Measurements from ENCODE around the gene PLIN4. TPM values are rescaled to one million over a fixed set of nuclear protein-coding genes. Genes with fewer than 3 reads are reported as not detected.
A peak's percentile ranks its signal among the peaks of the same experiment; 100 is the strongest.

PLIN4 gene, protein sequence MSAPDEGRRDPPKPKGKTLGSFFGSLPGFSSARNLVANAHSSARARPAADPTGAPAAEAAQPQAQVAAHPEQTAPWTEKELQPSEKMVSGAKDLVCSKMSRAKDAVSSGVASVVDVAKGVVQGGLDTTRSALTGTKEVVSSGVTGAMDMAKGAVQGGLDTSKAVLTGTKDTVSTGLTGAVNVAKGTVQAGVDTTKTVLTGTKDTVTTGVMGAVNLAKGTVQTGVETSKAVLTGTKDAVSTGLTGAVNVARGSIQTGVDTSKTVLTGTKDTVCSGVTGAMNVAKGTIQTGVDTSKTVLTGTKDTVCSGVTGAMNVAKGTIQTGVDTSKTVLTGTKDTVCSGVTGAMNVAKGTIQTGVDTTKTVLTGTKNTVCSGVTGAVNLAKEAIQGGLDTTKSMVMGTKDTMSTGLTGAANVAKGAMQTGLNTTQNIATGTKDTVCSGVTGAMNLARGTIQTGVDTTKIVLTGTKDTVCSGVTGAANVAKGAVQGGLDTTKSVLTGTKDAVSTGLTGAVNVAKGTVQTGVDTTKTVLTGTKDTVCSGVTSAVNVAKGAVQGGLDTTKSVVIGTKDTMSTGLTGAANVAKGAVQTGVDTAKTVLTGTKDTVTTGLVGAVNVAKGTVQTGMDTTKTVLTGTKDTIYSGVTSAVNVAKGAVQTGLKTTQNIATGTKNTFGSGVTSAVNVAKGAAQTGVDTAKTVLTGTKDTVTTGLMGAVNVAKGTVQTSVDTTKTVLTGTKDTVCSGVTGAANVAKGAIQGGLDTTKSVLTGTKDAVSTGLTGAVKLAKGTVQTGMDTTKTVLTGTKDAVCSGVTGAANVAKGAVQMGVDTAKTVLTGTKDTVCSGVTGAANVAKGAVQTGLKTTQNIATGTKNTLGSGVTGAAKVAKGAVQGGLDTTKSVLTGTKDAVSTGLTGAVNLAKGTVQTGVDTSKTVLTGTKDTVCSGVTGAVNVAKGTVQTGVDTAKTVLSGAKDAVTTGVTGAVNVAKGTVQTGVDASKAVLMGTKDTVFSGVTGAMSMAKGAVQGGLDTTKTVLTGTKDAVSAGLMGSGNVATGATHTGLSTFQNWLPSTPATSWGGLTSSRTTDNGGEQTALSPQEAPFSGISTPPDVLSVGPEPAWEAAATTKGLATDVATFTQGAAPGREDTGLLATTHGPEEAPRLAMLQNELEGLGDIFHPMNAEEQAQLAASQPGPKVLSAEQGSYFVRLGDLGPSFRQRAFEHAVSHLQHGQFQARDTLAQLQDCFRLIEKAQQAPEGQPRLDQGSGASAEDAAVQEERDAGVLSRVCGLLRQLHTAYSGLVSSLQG (N-terminal part only)
- 0.96 TPM for total RNA-seq

DNA sequence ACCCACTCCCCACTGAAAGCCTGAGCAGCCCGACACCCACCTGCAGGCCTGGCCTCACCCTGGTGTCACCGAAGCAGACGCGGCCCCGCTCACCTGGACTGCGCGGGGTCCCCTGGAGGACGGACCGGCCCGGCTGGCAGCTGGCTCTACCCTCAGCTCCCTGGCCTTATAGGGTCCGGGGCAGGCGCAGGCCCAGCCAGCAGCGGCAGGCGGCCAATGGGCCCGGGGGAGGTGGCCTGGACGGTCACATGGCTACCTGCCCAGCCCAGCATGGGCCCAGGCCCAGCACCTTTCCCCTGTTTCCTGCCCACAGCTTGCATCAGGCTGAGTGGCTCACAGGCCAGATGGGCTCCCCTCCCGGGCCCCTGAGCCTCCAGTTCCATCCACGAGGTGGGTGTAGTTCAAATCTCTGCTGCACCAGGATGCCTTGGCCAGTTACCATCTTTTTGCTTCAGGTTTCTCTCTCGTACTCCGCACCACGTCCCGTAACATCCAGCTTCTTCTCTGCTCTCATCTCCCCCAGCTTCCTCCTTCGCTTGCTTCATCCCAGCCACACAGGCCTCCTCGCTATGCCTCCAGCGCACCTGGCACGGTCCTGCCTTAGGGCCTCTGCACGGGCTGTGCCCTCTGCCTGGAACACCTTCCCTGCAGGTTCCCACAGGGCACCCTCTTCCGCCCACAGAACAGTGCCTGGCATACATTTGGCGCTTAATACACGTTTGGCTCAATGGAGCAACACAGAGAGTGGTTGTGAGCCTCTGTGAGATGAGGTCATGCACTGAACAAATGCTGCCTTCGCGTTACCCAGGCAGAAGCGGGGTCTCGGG, at the start of gene PLIN4:
Gene PLIN4 (minus strand): TSS at position 142 of the 827 bp plus-strand sequence. CDS start 214 bp downstream, outside the sequence.
- ATAC-seq = peak; percentile 48

DNA sequence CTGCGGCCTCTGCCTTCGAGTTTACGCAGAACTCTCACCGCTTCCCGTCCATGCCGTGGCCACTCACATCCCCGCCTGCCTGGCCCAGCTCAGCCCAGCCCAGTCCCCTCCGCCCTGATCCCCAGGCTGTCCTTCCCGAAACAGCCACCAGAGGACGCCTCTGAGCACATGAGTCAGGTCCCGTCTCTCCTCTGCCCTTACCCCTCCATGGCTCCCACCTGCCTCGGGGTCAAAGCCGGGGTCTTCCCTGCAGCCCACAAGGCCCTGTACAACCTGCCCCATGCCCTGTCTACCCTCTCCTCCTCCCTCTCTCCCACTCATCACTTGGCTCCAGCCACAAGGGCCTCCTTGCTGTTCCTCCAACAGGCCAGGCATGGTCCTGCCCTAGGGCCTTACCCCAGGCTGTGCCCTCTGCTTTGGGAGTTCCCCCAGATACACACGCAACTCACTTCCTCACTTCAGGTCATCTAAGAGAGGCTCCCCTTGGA, 49.3 kb upstream of the PLIN4 start:
- ATAC-seq = peak; percentile 71

DNA sequence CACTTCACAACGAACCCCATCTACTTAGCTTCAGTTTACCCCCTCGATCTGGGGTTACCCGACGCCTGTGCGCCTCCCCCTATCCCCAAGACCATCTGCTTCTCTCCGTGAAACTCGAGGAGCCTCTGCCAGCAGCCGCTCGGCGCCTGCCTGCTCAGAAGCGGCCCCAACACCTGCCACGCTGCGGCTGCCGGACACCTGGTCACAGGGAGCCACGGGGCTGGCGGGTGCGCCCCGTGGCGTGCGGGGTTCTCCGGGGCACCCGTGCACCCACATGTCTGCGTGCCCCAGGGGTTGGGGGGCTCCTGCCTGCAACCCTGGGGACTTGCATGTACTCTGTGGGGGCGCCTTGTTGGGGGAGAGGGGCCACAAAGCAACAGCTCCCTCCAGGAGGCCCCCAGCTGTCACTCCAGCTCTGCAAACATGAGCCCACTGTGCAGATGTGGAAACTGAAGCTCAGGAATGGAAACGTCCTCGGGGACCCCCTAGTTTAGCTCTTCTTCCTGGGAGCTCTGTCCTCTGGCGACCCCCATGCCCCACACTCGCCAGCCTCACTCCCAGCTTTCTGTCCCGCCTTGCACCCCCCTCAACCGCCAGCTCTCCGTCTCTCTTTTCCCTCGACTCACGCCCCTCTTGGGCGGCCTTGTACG, 48.2 kb upstream of the PLIN4 start:
- ATAC-seq = no peak

DNA sequence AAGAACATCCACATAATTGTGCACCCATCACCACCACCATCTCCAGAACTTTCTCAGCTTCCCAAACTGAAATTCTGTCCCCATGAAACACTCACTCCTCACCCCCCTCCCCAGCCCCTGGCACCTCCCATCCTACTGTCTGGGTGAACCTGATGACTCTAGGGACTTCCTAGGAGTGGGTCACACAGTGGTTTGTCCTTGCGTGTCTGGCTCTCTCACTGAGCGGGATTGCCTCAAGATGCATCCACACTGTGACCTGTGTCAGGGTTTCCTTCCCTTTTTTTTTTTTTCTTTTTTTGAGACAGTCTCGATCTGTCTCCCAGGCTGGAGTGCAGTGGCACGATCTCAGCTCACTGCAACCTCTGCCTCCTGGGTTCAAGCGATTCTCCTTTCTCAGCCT, 45.3 kb upstream of the PLIN4 start:
- peak; percentile 36 for ATAC-seq

DNA sequence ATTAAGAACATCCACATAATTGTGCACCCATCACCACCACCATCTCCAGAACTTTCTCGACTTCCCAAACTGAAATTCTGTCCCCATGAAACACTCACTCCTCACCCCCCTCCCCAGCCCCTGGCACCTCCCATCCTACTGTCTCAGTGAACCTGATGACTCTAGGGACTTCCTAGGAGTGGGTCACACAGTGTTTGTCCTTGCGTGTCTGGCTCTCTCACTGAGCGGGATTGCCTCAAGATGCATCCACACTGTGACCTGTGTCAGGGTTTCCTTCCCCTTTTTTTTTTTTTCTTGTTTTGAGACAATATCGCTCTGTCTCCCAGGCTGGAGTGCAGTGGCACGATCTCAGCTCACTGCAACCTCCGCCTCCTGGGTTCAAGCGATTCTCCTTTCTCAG, 43.8 kb upstream of the PLIN4 start:
- peak; percentile 28 for ATAC-seq

DNA sequence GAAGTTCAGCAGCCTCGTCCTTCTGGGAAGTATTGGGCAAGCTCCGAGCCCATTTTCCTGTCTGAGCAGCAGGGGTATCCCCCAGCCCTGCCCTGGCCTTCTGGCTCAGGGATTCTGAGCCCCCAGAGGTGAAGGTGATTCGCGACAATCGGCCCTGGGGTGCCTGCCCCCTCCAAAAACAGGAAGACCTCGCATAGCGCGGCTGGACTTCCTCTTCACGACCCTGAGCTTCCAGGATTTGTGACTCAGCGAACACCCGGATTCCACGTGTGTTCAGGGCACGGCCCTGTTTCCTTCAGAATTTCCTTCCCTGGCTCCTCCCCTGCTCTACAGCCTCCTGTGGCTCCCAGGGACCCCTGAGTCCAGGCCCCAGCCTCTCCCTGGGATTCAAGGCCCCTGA, 41.3 kb upstream of the PLIN4 start, which contains the start of gene SEMA6B:
Gene SEMA6B (minus strand): TSS at position 116 of the 400 bp plus-strand sequence. CDS start 1,227 bp downstream, outside the sequence.
- peak; percentile 10 for ATAC-seq

DNA sequence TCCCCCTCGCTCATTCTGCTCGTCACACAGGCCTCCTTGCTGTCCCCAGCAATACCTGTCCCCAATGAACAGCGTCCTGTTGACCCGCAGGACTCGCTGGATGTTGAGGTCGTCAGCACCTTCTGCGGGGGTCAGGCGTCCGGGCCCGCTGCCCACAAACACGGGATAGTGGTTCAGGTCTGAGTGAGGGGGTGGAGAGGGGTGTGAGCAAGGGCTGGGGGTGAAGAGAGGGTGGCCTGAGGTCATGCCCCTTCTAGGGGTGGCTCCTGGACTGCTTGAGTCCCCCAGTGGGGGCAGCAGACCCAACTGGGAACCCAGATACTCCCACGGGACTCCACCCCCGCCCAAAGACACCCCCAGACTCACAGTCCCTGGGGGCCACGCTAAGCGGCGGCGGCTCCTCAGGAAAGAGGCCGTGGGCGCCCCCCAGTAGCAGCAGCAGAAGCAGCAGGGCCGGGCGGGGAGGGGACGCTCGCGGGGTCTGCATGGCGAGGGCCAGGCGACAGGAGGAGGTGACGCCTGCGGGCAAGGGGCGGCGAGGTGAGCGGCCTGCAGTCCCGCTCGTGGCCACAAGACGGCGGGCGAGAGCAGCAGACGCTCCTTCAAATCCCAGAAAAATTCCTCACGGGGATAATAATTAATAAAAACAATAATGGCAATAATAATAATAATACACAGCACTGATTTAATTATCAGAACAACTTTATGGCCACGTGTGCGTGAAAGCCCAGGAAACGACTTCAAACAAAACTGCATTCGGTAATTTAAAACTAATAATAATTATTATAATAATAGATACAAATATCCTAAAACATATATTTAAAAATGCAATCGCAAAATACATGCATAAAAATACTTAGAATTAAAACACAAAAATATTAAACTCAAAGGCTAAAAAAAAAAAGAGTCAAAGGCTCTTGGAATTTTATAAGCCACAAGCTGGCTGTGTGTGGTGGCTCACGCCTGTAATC, 40.0 kb upstream of the PLIN4 start:
- no peak for ATAC-seq

DNA sequence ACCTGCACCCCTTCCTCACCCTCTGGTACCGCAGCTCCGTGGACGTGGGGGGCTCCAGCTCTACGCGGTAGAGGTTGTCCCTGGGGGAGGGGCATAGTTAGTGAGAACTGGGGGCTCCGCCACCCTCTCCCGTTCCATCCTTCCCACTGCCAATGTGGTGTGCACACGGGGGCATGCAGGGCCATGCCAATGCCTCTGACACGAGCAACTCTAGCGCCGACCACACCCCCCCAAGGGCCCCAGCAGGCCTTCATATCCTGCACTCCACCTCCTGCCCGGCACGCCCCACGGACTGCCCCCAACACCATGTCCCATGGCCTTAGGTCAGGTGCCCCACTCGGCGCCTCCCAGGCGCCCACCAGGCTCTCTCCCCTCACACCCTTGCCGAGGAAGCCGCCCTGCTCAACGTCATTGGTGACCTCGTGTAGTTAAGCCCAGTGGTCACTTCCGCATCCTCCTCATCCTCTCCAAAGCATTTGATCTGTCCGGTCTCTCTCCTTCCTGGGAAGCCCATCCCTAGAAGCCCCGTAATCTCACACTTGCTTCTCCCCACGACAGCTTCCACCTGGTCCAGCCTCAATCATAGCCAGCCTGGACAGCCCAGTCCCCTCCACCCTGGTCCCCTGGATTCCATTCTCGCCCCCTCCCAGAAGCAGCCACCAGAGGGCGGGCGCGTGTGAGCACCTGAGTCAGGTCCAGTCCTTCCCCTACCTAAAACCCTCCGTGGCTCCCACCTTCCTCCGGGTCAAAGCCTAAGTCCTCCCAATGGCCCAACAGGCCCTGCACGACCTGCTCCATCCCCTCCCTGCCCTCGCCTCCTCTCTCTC, 39.1 kb upstream of the PLIN4 start:
- ATAC-seq = no peak

DNA sequence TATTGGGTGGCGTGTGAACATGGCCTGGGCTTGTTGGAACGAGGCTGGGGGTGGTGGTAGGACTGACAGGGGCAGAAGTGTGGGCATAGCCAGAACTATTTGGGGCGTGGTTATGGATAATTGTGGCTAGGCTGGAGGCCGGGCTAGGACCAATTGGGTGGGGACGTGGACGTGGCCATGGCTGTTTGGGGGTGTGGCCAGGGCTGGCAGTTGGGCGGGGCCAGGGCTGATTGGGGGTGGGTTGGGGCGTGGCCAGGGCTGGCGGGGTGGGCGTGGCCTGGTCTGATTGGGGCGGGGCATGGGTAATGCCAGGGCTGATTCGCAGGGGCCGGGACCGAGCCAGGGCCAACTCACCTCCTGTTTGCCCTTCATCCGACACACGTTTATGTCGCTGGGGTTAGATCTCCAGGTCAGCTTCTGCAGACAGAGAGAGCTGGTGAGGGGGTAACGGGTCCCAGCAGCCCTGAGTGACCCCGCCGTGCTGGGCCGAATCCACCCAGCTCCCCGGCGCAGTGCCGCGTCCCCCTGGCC, 38.4 kb upstream of the PLIN4 start:
- peak; percentile 69 for ATAC-seq

DNA sequence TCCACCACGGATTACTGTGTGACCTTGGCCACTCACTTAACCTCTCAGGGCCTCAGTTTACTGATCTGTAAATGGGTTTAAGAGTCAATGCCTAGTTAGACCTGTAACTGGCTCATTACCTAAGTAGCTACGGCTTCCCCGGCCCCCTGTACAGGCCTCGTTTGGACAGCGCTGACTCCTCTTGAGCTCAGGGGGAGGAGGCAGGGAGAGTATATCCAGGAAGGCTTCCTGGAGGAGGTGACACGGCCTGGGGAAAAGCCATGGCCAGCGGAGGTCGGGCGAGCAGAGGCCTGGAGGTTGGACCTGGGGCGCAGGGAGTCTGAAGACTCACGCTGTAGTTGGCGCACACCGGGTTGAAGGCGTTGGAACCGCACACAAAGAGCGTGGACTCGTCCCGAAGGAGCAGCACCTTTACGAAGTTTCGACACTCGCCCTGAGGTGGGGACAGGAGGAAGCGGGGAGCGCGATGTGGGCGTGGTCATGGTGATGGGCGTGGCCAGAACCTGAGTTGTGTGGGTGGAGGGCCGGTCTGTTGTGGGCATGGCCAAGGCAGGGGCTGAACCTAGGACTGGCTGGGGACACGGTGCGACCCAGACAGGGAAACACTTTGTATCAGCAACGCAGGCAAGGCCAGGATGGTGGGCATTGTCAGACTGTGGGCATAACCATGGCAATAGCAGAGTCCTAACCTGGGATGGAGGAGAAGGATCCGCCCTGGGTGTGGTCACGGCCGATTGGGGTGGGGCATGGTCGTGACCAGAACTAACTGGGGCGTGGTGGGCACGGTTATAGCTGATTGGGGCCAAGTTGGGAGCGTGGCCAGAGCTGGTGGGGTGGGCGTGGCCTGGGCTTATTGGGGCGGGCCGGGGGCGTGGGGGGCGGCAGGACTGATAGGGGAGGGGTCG, 37.6 kb upstream of the PLIN4 start:
- peak; percentile 35 for ATAC-seq

DNA sequence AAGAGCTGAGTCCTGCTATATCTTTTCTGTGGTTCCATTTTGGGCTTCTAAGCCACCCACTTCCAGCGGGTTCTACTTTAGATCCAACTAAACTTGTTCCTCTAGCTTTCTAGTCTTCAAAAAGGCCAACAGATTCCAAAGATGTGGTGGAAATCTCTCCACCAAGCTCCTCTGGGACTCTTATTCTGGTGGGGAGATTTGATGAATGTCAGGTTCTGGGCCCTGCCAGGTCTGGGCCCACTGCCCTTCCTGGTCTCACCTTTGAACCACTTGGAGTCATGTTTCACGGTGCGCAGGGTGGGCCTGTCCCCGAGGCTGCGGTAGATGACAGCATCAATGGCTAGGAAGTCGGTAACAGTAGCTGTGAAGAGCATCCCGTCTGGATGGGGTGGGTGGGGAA, 36.4 kb upstream of the PLIN4 start:
- no peak for ATAC-seq

DNA sequence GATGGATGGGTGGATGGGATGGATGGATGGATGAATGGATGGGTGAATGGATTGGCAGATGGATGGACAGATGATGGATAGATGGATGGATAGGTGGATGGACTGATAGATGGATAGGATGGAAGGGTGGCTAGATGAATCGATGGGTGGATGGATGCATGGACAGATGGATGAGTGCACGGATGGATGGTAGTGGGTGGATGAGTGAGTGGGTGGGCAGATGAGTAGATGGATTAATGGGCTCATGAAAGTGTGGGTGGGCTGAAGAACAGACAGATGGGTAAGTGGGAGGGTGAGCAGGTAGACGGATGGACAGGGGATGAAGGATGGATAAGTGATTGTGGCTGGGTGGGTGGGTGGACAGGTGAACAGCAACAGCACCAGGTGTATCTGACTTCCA, 35.5 kb upstream of the PLIN4 start:
- ATAC-seq = no peak

DNA sequence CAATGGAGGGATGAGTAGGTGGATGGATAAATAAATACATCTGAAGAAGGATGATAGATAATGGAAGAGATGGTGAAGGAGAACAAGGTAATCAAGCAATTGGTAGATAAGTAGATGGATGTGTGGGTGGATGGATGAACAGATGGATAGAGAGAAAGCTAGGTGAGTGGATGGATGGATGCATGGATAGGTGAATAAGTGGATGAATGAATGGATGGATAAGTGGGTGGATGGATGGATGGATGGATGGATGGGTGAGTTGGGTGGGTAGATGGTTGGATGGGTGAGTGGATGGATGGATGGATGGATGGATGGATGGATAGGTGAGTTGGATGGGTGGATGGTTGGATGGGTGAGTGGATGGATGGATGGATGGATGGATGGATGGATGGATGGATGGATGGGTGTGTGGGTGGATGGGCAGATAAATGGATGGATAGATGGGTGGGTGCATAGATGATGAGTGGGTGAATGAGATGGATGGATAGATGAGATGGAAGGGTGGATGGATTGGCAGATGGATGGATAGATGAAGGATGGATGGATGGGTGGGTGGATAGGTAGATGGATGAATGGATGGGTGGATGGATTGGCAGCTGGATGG, 34.9 kb upstream of the PLIN4 start:
- ATAC-seq = no peak

DNA sequence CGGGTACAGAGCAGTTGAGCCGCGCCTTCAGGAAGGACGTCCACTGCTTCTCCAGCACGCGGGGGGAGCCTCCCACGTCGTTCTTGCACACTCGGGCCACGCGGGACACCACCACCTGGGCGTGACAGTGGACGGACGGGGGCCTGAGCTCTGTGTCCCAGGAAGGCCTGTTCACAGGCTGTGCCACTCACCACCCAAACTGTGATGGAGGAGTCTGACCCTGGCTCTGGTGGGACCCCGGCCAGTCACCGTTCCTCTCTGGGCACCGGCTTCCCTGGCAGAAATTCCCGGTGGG, 34.2 kb upstream of the PLIN4 start:
- ATAC-seq = no peak

DNA sequence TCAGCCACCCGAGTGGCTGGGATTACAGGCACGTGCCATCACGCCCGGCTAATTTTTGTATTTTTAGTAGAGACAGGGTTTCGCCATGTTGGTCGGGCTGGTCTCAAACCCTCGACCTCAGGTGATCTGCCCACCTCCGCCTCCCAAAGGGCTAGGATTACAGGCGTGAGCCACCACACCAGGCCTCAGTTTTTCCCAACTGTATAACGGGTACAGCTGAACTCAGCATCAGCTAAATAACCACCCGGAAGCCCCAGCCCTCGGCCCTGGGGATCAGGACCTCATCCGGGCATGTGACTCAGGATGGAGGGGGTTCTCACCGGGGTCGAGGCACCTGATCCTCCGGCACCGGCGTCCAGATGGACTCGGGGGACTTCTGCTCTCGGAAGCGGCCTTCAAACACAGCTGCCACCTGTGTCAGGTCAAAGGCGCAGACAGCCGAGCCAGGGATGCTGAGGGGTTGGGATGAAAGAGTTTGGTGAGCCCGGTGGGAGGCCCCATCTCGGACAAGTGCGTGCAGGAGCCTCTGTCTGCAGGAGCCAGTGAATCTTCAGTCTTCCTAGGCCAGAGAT, 32.3 kb upstream of the PLIN4 start:
- no peak for ATAC-seq

DNA sequence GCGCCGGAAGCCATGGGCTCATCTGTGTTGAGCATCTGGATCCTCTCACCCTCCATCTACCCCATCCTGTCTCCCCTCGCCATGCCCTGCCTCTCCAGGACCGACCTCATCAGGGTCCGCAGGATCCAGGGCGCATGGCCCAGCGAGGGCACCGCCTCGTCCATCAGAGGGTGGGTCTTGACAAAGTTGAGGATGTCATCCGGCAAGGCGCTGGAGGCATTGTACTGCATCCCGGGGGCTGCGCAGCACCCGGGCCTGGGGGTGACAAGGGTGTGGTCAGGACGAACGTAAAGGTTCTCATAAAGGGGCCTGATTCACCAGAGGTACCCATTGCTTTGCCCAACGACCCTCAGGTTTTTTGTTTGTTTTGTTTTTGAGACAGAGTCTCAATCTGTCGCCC, 31.7 kb upstream of the PLIN4 start:
- ATAC-seq = no peak

DNA sequence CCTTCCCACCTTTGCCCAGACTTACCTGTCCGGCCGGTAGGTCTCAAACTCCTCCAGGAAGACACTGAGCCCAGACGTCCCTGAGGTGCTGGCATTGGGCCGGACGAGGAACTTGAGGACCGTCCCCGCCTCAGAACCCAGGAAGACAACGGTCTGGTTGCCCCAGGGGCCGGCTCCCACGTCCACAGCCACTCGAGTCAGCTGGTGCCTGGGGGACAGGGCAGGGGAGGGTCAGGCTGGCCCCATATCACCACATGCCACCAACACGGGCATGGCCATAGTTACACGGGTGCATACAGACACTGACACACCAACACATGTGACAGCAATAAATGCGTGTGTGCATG, 29.9 kb upstream of the PLIN4 start:
- no peak for ATAC-seq

All from esophagus mucosa (tissue), 1 donor.